CD8-positive, alpha-beta memory T cell (primary cell): Measurements from ENCODE around the gene ATP13A3. TPM values are rescaled to one million over a fixed set of nuclear protein-coding genes. Genes with fewer than 3 reads are reported as not detected.

Experiments used
- CTCF ChIA-PET: fragments of 350-600 bp; sonication (Branson Sonifier 250); formaldehyde crosslinking; loops from one replicate; lab custom pipeline; 2021; ENCODE audit warnings: antibody characterized with exemption; lab: Charles Lee
- POLR2A ChIA-PET: fragments of 350-600 bp; sonication (Branson Sonifier 250); formaldehyde crosslinking; loops from one replicate; lab custom pipeline; 2021; ENCODE audit warnings: antibody characterized with exemption; lab: Charles Lee
- DNase-seq, 5 donors: peaks; one replicate each; pipeline versions ENCODE4 v3.0.0 to v3.0.0-alpha.2; 2020 to 2022; ENCODE audit warnings: mixed read lengths in 1 of 5
- H3K27ac ChIP-seq: one replicate; pipeline ENCODE4 v1.7.0; 2013; ENCODE audit warnings: low read depth, mild to moderate bottlenecking, low read length, moderate library complexity
- H3K27me3 ChIP-seq: 2 replicates; pipeline ENCODE4 v1.7.0; 2013; ENCODE audit warnings: low read length, mild to moderate bottlenecking; ENCODE audit not compliant: insufficient read depth, poor library complexity, severe bottlenecking
- H3K36me3 ChIP-seq: 2 replicates; pipeline ENCODE4 v1.7.0; 2013; ENCODE audit warnings: mild to moderate bottlenecking, low read length, moderate library complexity; ENCODE audit not compliant: insufficient read depth
- H3K4me1 ChIP-seq: 2 replicates; pipeline ENCODE4 v1.7.0; 2013; ENCODE audit warnings: mild to moderate bottlenecking, low read length, moderate library complexity; ENCODE audit not compliant: insufficient read depth
- H3K4me3 ChIP-seq: 2 replicates; pipeline ENCODE4 v1.7.0; 2013; ENCODE audit warnings: mild to moderate bottlenecking, low read length
- H3K9me3 ChIP-seq: 2 replicates; pipeline ENCODE4 v1.7.0; 2013; ENCODE audit warnings: mild to moderate bottlenecking, low read length
- H3K27ac Mint-ChIP-seq, 8 donors: one replicate each; pipeline ENCODE4 v1.8.0; 2020 to 2021; ENCODE audit warnings: mixed read lengths in 8 of 8, mild to moderate bottlenecking in 6 of 8, inconsistent platforms in 3 of 8, moderate library complexity in 3 of 8
- H3K27me3 Mint-ChIP-seq, 2 donors: one replicate each; pipeline ENCODE4 v1.8.0; 2020 to 2021; ENCODE audit warnings: mixed read lengths in 2 of 2, mild to moderate bottlenecking in 1 of 2, moderate library complexity in 1 of 2
- H3K36me3 Mint-ChIP-seq, 3 donors: one replicate each; pipeline ENCODE4 v1.8.0; 2020 to 2021; ENCODE audit warnings: mixed read lengths in 3 of 3, inconsistent platforms in 1 of 3, mild to moderate bottlenecking in 1 of 3
- H3K4me1 Mint-ChIP-seq, 3 donors: one replicate each; pipeline ENCODE4 v1.8.0; 2020 to 2021; ENCODE audit warnings: mixed read lengths in 3 of 3, inconsistent platforms in 1 of 3, mild to moderate bottlenecking in 1 of 3
- H3K4me3 Mint-ChIP-seq, 7 donors: one replicate each; pipeline ENCODE4 v1.8.0; 2020 to 2021; ENCODE audit warnings: mixed read lengths in 7 of 7, mild to moderate bottlenecking in 6 of 7, moderate library complexity in 4 of 7, inconsistent platforms in 2 of 7
- H3K9me3 Mint-ChIP-seq, 5 donors: one replicate each; pipeline ENCODE4 v1.8.0; 2020 to 2022; ENCODE audit warnings: mixed read lengths in 5 of 5, mild to moderate bottlenecking in 3 of 5, moderate library complexity in 2 of 5, inconsistent platforms in 1 of 5
- polyA plus RNA-seq: library from polyadenylated mRNA; unstranded; fragments of 300-500 nt; fragmentation: Illumina TruSeq; gene quantifications from one replicate; pipeline ENCODE4 v1.2.3, GENCODE V29; 2021
- total RNA-seq, 2 experiments: library from RNA; stranded (reverse); gene quantifications; one replicate each; pipeline ENCODE4 v1.2.3, GENCODE V29; 2021

The ATP13A3 gene
- total and polyA plus RNA-seq, 3 experiments from 2014 or later, result 10.5 to 165 (median 144) TPM

DNA sequence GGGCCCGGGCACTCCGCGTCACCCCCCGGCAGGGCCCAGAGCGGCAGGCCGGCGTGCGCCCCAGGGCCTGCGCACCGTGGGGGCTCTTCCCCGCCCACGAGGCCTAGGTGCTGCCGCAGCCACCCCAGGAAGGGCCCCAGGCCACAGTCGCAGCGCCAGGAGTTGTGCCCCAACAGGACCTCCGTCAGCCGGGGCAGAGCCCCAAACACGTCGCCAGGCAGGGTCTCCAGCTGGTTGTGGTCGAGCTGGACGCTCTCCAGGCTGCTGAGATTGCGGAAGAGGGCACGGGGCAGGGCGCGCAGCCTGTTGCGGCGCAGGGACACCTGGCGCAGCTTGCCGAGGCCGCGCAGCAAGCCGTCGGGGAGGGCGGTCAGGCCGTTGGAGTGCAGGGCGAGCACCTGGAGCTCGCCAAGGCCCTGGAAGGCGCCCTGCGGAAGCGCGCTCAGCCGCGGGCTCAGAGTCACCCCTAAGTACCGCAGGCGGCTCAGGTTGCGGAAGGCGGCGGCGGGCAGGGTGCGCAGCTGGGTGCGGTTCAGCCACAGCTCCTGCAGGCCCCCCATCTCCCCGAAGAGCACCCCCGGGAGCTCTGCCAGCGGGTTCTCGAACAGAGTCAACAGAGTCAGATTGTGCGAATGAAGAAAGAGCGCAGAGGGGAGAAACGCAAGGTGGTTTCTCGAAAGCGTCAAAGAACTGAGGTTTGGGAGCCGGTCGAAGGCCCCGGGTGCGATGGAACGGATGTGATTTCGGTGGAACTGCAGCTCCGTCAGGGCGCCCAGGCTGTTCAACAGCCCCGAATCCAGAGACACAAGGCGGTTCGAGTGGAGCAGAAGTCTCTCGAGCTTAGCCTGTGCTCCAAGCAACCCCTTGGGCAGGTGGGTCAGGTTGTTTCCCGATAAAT is 89.7 kb downstream of the ATP13A3 start:
- Histone ChIP-seq H3K4me1 (peaks cover 27% of the 10 kb centered on the region), H3K4me3 (peak overlapping the region; percentile 86), H3K36me3 (no peaks in the 10 kb centered on the region), H3K27ac (no peak overlapping the region), H3K9me3 (no peaks in the 10 kb centered on the region), H3K27me3 (no peaks in the 10 kb centered on the region)
- H3K27ac Mint-ChIP-seq, result peak overlapping the region in 5 of 8 donors; percentile 32 to 71 (median 53)
- POLR2A ChIA-PET, result interaction anchor here (0.5 to 1.4 kb wide), 2 partner anchors 61 to 187 kb away, joined by 7 read pairs; no protein-coding TSS in a partner anchor
- H3K4me3 Mint-ChIP-seq, result peak overlapping the region; percentile 79 to 91 (median 83)
- no peaks in the 10 kb centered on the region for H3K36me3 Mint-ChIP-seq
- H3K9me3 Mint-ChIP-seq, result no peaks in the 10 kb centered on the region
- DNase-seq, result peak in 2 of 5 donors; percentile 16 to 69
- peaks cover 6 to 23% of the 10 kb centered on the region in 2 donors for H3K27me3 Mint-ChIP-seq
- peaks cover 22 to 54% (median 28%) of the 10 kb centered on the region in 3 donors for H3K4me1 Mint-ChIP-seq
- CTCF ChIA-PET, result interaction anchor here (0.9 to 2.9 kb wide), 9 partner anchors 11 to 81 kb away, joined by 3 to 14 read pairs (median 4); no protein-coding TSS in a partner anchor

DNA sequence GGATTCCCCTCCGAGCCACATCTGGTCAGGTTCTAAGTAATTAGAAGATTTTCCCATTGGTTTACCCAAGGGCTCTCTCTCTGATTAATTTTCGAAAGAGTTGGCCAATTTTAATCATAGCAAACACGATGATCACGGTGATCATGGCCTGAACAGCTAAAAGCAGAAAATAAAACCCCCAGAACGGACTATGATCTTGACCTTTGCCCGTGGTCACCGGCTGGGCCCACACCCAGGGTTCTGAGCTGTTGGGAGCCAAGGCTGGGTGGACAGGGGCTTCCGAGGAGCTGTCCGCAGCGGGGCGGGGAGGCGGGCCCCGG is 90.3 kb downstream of the ATP13A3 start:
- no peaks in the 10 kb centered on the region for H3K9me3 Mint-ChIP-seq
- peak overlapping the region; percentile 27 to 77 (median 68) for H3K4me3 Mint-ChIP-seq
- Histone ChIP-seq H3K27ac (no peak overlapping the region), H3K36me3 (no peaks in the 10 kb centered on the region), H3K4me3 (peak overlapping the region; percentile 86), H3K4me1 (peaks cover 27% of the 10 kb centered on the region), H3K9me3 (no peaks in the 10 kb centered on the region), H3K27me3 (no peaks in the 10 kb centered on the region)
- peaks cover 6 to 23% of the 10 kb centered on the region in 2 donors for H3K27me3 Mint-ChIP-seq
- H3K36me3 Mint-ChIP-seq, result no peaks in the 10 kb centered on the region
- no peak for DNase-seq
- ChIA-PET CTCF (interaction anchor here (0.6 to 2.9 kb wide), 5 partner anchors 10 to 63 kb away, joined by 3 to 14 read pairs (median 9); no protein-coding TSS in a partner anchor), POLR2A (interaction anchor here (1.4 kb wide), 1 partner anchor 187 kb away, joined by 7 read pairs; no protein-coding TSS in a partner anchor)
- H3K4me1 Mint-ChIP-seq, result peaks cover 22 to 54% (median 28%) of the 10 kb centered on the region in 3 donors
- peak overlapping the region in 1 of 8 donors; percentile 56 for H3K27ac Mint-ChIP-seq

DNA sequence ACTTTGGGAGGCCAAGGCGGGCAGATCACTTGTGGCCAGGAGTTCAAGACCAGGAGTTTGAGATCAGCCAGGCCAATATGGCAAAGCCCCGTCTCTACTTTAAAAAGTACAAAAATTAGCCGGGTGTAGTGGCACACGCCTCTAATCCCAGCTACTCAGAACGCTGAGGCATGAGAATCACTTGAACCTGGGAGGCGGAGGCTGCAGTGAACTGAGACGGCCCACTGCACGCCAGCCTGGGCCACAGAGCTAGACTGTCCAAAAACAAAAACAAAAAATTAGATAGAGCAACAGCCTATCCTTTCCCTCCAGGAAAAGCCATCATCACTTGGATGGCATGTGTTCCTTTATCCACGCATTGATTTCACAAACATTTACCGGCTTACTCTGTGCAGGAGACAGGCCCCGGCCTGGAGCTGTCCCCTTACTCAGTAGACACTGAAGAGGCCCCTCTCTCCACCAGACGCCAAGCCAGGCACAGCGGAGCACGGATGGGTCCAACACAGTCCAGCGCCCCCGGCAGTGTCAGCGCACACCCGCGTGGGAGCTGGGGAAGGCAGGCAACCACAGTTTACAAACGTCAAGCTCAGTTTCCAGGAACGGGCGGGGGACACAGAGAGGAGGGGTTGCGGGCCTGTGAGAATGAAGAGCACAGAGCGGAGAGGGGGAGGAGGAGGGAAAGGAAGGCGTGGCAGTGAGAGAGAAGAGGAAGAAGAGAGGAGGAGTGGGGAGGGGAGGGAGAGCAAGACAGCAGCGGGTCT is 90.8 kb downstream of the ATP13A3 start:
- Mint-ChIP-seq H3K27ac (peak overlapping the region in 4 of 8 donors; percentile 10 to 61 (median 48)), H3K36me3 (no peaks in the 10 kb centered on the region), H3K27me3 (peaks cover 6 to 26% of the 10 kb centered on the region in 2 donors), H3K4me1 (peaks cover 22 to 54% (median 28%) of the 10 kb centered on the region in 3 donors), H3K4me3 (peak overlapping the region; percentile 27 to 77 (median 68)), H3K9me3 (peaks cover 0 to 3% (median 0%) of the 10 kb centered on the region in 5 donors)
- ChIA-PET POLR2A (interaction anchor here (0.7 kb wide), 1 partner anchor 90 kb away, joined by 3 read pairs; no protein-coding TSS in a partner anchor), CTCF (interaction anchor here (0.6 to 2.9 kb wide), 6 partner anchors 8 to 52 kb away, joined by 3 to 9 read pairs (median 5); no protein-coding TSS in a partner anchor)
- Histone ChIP-seq H3K4me3 (peak overlapping the region; percentile 86), H3K9me3 (peaks cover 4% of the 10 kb centered on the region), H3K27me3 (no peaks in the 10 kb centered on the region), H3K36me3 (no peaks in the 10 kb centered on the region), H3K4me1 (peaks cover 27% of the 10 kb centered on the region), H3K27ac (no peak overlapping the region)
- DNase-seq, result peak in 2 of 5 donors; percentile 9 to 69

DNA sequence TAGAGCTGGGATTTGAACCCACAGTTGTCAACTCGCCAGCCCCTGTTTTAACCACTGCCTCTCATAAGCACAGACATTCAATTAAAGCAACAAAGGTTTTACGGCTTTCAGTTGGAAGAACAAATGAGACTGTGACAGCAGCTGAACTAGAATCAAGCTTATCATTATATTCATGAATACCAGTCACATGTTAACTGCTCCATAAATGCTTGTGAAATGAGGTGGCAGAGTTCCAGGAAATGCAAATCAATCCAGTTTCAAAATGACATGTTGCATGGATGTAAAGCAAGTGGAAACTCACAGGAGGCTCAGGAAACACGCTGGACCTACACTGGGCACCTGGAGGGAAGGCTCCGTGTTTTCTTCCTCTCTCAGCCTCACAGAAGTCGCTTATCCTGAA is 91.6 kb downstream of the ATP13A3 start:
- no peak for DNase-seq
- H3K4me1 Mint-ChIP-seq, result peaks cover 22 to 53% (median 27%) of the 10 kb centered on the region in 3 donors

DNA sequence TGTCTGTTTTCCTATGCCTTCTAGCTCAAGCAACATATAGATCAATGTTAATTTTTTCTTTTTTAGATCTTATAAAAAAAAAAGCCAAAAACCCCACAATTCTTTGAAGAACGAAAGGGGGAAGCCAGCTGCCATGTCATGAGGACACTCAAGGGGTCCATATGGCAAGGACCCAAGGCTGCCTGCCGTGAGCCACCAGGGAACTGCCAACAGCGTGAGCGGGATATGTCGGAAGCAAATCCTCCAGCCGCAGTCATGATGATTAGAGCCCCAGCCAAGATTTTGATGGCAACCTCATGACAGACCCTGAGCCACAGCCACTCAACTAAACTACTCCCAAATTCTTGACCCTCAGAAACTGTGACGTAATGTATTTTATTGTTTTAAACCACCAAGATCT is 94.2 kb downstream of the ATP13A3 start:
- peaks cover 8% of the 10 kb centered on the region in 2 donors for H3K27me3 Mint-ChIP-seq
- Histone ChIP-seq H3K4me3 (no peak overlapping the region), H3K27ac (no peak overlapping the region), H3K27me3 (no peaks in the 10 kb centered on the region), H3K36me3 (no peaks in the 10 kb centered on the region), H3K9me3 (peaks cover 9% of the 10 kb centered on the region), H3K4me1 (peaks cover 7% of the 10 kb centered on the region)
- H3K4me1 Mint-ChIP-seq, result peaks cover 3 to 29% (median 8%) of the 10 kb centered on the region in 3 donors
- no peak overlapping the region for H3K27ac Mint-ChIP-seq
- POLR2A ChIA-PET, result no interaction called here
- CTCF ChIA-PET, result interaction anchor here (1.8 kb wide), 1 partner anchor 49 kb away, joined by 5 read pairs; no protein-coding TSS in a partner anchor
- H3K36me3 Mint-ChIP-seq, result no peaks in the 10 kb centered on the region
- H3K9me3 Mint-ChIP-seq, result peaks cover 1 to 10% (median 5%) of the 10 kb centered on the region in 5 donors
- no peak overlapping the region for H3K4me3 Mint-ChIP-seq
- DNase-seq, result no peak

More for the DNA sequence above, 91.6 kb downstream of the ATP13A3 start:
- no peaks in the 10 kb centered on the region for H3K36me3 Mint-ChIP-seq
- H3K27me3 Mint-ChIP-seq, result peaks cover 6 to 26% of the 10 kb centered on the region in 2 donors
- Histone ChIP-seq H3K9me3 (peaks cover 9% of the 10 kb centered on the region), H3K36me3 (no peaks in the 10 kb centered on the region), H3K27ac (no peak overlapping the region), H3K27me3 (no peaks in the 10 kb centered on the region), H3K4me3 (no peak overlapping the region), H3K4me1 (peaks cover 27% of the 10 kb centered on the region)
- peaks cover 1 to 10% (median 5%) of the 10 kb centered on the region in 5 donors for H3K9me3 Mint-ChIP-seq
- H3K27ac Mint-ChIP-seq, result peak overlapping the region in 1 of 8 donors; percentile 51
- ChIA-PET CTCF (interaction anchor here (0.9 to 2.9 kb wide), 4 partner anchors 9 to 51 kb away, joined by 3 to 9 read pairs (median 8); no protein-coding TSS in a partner anchor), POLR2A (no interaction called here)
- peak overlapping the region in 4 of 7 donors; percentile 37 to 69 (median 61) for H3K4me3 Mint-ChIP-seq

DNA sequence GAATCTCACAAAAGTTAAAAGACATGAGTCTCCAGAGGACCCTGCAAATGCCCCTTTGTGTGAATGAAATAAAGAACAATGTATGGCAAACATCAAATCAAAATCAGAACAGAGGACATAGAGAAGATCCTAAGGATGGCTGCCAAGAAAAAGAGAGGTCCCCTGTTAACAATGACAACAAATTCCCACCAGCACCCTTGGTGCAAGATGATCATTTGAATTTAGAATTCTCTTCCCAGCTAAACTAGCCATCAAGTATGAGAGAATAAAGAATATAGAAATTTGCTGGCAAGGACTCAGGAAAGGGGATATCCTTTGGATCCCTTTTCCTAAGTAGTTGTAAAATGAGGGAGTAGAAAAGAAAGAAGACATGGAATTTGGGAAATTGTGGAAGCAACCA is 96.0 kb downstream of the ATP13A3 start:
- no peaks in the 10 kb centered on the region for H3K36me3 Mint-ChIP-seq
- CTCF ChIA-PET, result interaction anchor here (1.8 kb wide), 1 partner anchor 47 kb away, joined by 5 read pairs; no protein-coding TSS in a partner anchor
- no peak overlapping the region for H3K4me3 Mint-ChIP-seq
- H3K4me3 ChIP-seq, result no peak overlapping the region
- DNase-seq, result no peak
- H3K27ac Mint-ChIP-seq, result no peak overlapping the region
- peaks cover 0 to 14% (median 3%) of the 10 kb centered on the region in 3 donors for H3K4me1 Mint-ChIP-seq
- H3K4me1 ChIP-seq, result peaks cover 6% of the 10 kb centered on the region
- H3K36me3 ChIP-seq, result no peaks in the 10 kb centered on the region
- H3K9me3 ChIP-seq, result peaks cover 9% of the 10 kb centered on the region
- peaks cover 7 to 14% of the 10 kb centered on the region in 2 donors for H3K27me3 Mint-ChIP-seq
- H3K27ac ChIP-seq, result no peak overlapping the region
- POLR2A ChIA-PET, result no interaction called here
- no peaks in the 10 kb centered on the region for H3K27me3 ChIP-seq
- H3K9me3 Mint-ChIP-seq, result peaks cover 1 to 10% (median 5%) of the 10 kb centered on the region in 5 donors

DNA sequence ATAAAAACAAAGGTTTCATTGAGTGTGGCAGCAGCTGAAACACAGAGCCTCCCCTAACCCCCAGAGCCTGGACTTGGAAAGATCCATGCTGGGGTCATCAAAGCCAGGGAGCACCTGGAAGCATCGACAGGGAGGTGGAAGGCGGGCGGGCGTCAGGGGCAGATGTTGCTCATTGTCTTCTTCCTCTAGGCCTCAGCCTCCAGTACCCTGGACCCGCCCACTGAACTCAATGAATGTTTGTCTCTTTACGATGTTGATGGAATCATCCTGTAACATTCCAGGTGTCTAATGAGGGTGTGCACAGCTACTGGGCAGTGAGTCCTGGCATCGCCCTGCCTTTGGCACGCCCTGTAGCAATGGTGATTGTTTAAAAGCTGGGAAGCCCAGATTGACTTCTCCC is 97.5 kb downstream of the ATP13A3 start:
- Mint-ChIP-seq H3K4me1 (no peaks in the 10 kb centered on the region), H3K36me3 (no peaks in the 10 kb centered on the region), H3K9me3 (peaks cover 1 to 10% (median 5%) of the 10 kb centered on the region in 5 donors), H3K4me3 (no peak overlapping the region), H3K27ac (no peak overlapping the region), H3K27me3 (peaks cover 2 to 9% of the 10 kb centered on the region in 2 donors)
- Histone ChIP-seq H3K9me3 (peaks cover 9% of the 10 kb centered on the region), H3K4me1 (no peaks in the 10 kb centered on the region), H3K4me3 (no peak overlapping the region), H3K27ac (no peak overlapping the region), H3K27me3 (no peaks in the 10 kb centered on the region), H3K36me3 (no peaks in the 10 kb centered on the region)
- DNase-seq, result no peak
- CTCF ChIA-PET, result no interaction called here
- POLR2A ChIA-PET, result no interaction called here
